ENCODE data around the gene PEX10.

PEX10 gene

DNA sequence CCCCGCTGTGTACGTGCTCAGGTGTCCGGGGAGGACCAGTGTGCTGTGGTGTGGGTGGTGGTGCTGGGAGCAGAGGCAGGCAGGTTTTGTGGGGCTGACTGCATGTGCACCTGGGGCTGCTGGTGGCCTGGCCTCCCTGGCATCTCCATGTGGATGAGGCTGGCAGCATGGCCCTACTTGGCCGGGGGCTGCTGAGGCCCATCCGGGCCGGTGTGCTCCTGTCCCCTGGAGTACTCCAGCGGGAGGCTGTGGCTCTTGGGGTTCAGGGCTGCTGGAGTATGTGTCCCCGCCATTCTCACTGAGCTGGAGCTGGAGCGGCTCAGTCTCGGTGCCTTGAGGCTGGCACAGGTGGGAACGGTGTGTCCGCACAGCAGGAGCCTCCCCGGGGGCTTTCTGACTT, 20.8 kb upstream of the PEX10 start:
- no peak overlapping the region for H3K4me3 ChIP-seq (ENCODE audit: low read depth, low read length)
- in situ Hi-C loops (cut with HindIII; ENCODE audit: low sequenced_read_pairs) = no loop called here
- DNase-seq (ENCODE audit: low read depth, low spot score) = no peak
- TF ChIP-seq, protein P1, sequence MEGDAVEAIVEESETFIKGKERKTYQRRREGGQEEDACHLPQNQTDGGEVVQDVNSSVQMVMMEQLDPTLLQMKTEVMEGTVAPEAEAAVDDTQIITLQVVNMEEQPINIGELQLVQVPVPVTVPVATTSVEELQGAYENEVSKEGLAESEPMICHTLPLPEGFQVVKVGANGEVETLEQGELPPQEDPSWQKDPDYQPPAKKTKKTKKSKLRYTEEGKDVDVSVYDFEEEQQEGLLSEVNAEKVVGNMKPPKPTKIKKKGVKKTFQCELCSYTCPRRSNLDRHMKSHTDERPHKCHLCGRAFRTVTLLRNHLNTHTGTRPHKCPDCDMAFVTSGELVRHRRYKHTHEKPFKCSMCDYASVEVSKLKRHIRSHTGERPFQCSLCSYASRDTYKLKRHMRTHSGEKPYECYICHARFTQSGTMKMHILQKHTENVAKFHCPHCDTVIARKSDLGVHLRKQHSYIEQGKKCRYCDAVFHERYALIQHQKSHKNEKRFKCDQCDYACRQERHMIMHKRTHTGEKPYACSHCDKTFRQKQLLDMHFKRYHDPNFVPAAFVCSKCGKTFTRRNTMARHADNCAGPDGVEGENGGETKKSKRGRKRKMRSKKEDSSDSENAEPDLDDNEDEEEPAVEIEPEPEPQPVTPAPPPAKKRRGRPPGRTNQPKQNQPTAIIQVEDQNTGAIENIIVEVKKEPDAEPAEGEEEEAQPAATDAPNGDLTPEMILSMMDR (IDR thresholded peaks at IDR 0.05; ENCODE audit: low read depth, low read length) = no peak

DNA sequence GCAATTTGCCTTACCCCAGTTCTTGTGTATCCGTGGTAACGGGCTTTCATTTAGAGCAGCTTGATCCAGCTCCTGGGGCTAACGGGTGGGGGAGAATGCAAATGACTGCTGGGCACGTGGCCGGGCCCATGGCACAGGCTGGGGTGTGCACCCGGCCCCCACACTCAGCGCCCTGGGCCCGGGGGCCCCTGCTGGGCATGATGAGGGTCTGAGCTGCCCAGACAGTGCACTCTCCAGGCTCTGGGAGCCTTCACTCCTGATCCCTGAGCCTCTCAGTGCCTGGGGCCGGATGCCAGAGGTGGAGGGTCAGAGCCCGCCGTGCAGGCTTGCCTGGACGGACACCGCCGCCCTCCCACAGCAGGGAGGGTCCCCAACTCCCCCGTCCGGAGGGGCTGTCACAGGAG, 20.1 kb upstream of the PEX10 start:
- TF ChIP-seq, protein P1 (IDR thresholded peaks at IDR 0.05; ENCODE audit: low read depth, low read length) = no peak
- no peak overlapping the region for H3K4me3 ChIP-seq (ENCODE audit: low read depth, low read length)
- DNase-seq (ENCODE audit: low read depth, low spot score) = no peak
- in situ Hi-C loops (cut with HindIII; ENCODE audit: low sequenced_read_pairs) = no loop called here

DNA sequence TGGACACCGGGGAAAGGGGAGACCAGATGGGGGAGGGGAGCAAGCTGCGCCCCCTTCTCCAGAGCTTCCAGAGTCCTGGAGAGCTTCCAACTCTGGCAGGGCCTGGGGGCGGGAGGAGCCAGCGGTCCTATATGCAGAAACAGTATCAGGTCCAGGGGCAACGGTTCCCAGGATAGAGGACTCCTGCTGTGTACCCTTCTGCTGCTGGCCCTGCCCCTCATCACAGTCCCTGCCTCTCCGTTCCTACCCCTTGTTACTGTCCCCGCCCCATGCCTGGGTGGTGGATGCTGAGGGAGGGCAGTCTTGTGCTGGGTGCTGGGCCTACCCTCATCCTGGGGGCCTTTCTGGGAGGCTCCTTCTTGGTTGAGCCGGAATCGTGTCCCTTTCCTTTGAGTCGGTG, 19.2 kb upstream of the PEX10 start:
- no peak overlapping the region for H3K4me3 ChIP-seq (ENCODE audit: low read depth, low read length)
- no peak for DNase-seq (ENCODE audit: low read depth, low spot score)
- TF ChIP-seq, protein P1 (IDR thresholded peaks at IDR 0.05; ENCODE audit: low read depth, low read length) = no peak

DNA sequence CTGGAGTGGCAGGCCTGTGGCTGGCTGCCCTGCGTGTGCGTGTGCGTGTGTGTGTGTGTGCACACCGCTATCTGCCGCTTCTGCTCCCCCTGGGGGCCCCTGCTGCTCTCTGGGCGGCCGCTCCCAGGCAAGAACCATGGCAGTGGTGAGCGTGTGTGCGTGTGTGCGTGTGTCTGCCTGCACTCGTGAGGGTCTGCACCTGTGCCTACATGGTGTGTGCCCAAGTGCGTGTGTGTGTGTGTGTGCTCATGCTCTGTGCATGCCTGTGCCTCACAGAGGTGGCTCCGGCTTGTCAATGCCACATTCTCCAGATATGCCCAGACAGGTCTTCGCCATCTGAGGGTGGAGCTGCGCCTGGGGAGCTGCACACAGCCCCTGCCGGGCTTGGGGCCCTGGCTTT, 18.7 kb upstream of the PEX10 start:
- in situ Hi-C loops (cut with HindIII; ENCODE audit: low sequenced_read_pairs) = no loop called here

More for the DNA sequence above, 19.2 kb upstream of the PEX10 start:
- in situ Hi-C loops (cut with HindIII; ENCODE audit: low sequenced_read_pairs) = no loop called here

DNA sequence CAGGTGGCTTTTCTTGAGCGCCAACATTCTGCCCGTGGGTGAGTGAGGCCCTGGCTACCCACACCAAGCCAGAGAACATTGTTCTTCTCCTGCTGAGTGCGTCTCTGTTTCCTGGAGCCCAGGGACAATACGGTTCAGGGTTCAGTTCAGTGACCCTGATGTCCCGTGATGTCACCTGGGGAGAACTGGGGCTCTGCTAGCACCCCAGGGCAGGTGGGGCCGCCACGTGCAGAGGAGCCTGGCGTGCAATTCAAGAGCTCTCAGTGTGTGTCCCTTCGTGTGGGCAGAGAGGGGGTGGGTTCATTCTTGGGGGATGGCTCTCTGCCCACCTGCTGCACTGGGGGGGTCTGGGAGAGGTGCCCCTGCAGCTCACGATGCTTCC, 18.2 kb upstream of the PEX10 start:
- H3K4me3 ChIP-seq (ENCODE audit: low read depth, low read length) = no peak overlapping the region
- in situ Hi-C loops (cut with HindIII; ENCODE audit: low sequenced_read_pairs) = no loop called here
- TF ChIP-seq, protein P1 (IDR thresholded peaks at IDR 0.05; ENCODE audit: low read depth, low read length) = no peak
- no peak for DNase-seq (ENCODE audit: low read depth, low spot score)

More for the DNA sequence above, 18.7 kb upstream of the PEX10 start:
- no peak overlapping the region for H3K4me3 ChIP-seq (ENCODE audit: low read depth, low read length)
- DNase-seq (ENCODE audit: low read depth, low spot score) = no peak
- TF ChIP-seq, protein P1 (IDR thresholded peaks at IDR 0.05; ENCODE audit: low read depth, low read length) = no peak

DNA sequence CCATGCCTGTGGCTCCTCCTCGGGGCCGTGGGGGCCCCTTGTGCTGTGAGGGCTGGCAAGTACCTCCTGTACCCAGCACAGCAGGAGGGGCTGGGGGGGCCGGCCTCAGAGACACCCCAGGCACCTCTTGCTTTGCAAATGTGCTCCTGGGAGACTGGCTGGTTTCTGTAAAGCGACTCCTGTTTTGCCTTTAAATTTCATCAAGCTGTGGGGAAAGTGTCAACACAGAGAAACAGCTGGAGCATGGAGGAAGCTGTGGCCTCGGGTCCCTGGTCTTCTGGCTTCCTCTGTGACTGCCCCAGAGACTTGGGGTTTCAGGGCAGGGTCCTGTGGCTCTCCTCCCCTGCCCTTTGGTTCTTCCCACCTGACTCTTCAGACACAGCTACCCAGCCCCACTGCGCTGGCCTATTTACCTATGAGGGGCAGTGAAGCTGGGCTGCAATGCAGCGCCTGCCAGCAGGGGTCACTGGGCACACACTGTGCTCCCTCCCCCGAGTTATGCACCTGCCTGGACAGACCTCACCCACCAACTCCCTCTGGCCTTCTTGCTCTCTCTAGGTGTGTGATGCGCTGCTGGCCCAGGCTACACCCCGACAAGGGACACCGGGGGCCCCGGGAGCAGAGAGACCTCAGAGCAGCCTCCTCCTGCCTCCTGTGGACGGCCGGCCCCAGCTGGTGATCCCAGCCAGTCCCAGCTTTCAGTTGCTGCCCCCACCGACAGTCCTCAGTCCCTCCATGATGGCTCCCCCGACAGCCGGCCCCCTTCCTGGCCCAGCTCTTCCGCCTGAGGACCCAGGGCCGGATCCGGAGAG, 17.6 kb upstream of the PEX10 start:
- in situ Hi-C loops (cut with HindIII; ENCODE audit: low sequenced_read_pairs) = no loop called here
- no peak for DNase-seq (ENCODE audit: low read depth, low spot score)
- TF ChIP-seq, protein P1 (IDR thresholded peaks at IDR 0.05; ENCODE audit: low read depth, low read length) = peak; percentile 48
- no peak overlapping the region for H3K4me3 ChIP-seq (ENCODE audit: low read depth, low read length)
